HL-60 (cell line): ENCODE results near the gene RNF14.

Source experiments
- DNase-seq, 2 experiments: peaks; one replicate each; pipeline ENCODE4 v3.0.0-alpha.2; 2010 to 2020; ENCODE audit warnings: low read depth in 1 of 2, low spot score in 1 of 2
- H3K27ac ChIP-seq: fragments of 250-450 bp; sonication (Bioruptor Pico); replicated peaks from 2 replicates; pipeline ENCODE4 v1.5.1; 2020; ENCODE audit warnings: mild to moderate bottlenecking, moderate library complexity
- H3K27me3 ChIP-seq: fragments of 250-450 bp; sonication (Bioruptor Pico); 2 replicates; pipeline ENCODE4 v1.5.1; 2021; ENCODE audit warnings: mild to moderate bottlenecking, moderate library complexity; ENCODE audit not compliant: insufficient read depth, poor library complexity, severe bottlenecking
- H3K4me3 ChIP-seq: replicated peaks from 2 replicates; pipeline ENCODE4 v1.5.1; 2011; ENCODE audit warnings: mild to moderate bottlenecking, control low read depth, low read length; ENCODE audit not compliant: insufficient read depth
- GABPA ChIP-seq: IDR thresholded peaks from 2 replicates; pipeline ENCODE4 v1.6.1; 2012; ENCODE audit warnings: low read depth
- POLR2AphosphoS5 ChIP-seq: IDR thresholded peaks from 2 replicates; pipeline ENCODE4 v1.6.1; 2012; ENCODE audit warnings: low read depth
- REST ChIP-seq: IDR thresholded peaks from 2 replicates; pipeline ENCODE4 v1.6.1; 2012; ENCODE audit warnings: low read depth; ENCODE audit not compliant: insufficient replicate concordance
- SPI1 ChIP-seq: IDR thresholded peaks from 2 replicates; pipeline ENCODE4 v1.6.1; 2012; ENCODE audit warnings: low read depth, mild to moderate bottlenecking, borderline replicate concordance
- TF ChIP-seq, protein P1 (sequence below): IDR thresholded peaks from one replicate; pipeline ENCODE4 v1.5.1; 2011; ENCODE audit warnings: low read length, control low read depth, inconsistent platforms; ENCODE audit not compliant: insufficient read depth

Gene RNF14

DNA sequence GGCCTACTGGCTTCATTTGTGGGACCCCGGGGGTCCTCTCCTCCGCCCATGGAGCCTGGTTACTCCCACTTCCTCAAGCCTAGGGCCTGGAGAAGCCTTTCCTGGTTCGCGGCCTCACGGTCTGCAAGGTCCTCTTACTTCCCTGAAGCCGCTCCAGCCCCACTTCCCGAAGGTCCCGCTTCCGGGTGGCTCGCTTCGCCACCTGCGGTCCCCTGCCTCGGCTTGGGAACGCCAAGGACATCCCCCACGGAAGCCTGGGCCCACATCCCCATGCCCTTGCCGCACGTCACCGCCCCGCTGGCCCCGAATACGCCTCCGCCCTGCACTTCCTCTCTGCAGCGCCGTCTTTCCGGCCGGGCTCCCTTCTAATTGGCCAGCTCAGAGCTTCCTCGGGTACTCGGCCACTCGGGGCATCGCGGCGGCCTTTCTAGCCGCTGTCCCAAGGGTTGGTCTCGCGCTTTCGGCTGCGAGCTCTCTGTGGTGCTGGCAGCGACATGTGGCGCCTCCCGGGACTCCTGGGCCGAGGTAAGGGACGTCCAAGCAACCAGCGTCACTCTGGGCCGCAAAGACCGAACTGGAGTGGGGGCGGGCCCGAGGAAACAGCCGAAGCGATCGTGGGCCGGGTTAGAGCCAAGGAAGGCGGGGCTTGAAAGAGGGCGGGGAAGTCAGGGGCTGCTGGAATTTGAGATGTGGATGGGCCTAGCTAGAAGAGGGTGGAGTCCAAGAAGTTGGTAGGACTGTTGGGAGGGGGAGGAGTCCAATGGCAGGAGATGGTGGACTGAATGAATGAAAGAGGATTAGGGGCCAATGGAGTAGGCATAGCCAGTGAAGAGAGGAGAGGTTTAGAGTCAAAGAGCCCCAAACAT lies 45.2 kb upstream of the RNF14 start, which contains the start of gene DELE1:
TSS of gene DELE1 (plus strand) at position 424 of the 866 bp plus-strand sequence. CDS start at position 495, 71 bp downstream.
- TF ChIP-seq, protein P1, sequence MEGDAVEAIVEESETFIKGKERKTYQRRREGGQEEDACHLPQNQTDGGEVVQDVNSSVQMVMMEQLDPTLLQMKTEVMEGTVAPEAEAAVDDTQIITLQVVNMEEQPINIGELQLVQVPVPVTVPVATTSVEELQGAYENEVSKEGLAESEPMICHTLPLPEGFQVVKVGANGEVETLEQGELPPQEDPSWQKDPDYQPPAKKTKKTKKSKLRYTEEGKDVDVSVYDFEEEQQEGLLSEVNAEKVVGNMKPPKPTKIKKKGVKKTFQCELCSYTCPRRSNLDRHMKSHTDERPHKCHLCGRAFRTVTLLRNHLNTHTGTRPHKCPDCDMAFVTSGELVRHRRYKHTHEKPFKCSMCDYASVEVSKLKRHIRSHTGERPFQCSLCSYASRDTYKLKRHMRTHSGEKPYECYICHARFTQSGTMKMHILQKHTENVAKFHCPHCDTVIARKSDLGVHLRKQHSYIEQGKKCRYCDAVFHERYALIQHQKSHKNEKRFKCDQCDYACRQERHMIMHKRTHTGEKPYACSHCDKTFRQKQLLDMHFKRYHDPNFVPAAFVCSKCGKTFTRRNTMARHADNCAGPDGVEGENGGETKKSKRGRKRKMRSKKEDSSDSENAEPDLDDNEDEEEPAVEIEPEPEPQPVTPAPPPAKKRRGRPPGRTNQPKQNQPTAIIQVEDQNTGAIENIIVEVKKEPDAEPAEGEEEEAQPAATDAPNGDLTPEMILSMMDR = no peak
- TF ChIP-seq SPI1 (peak; percentile 97), REST (no peak), POLR2AphosphoS5 (peak; percentile 89), GABPA (peak; percentile 85)
- Histone ChIP-seq H3K27me3 (no peaks in the 10 kb centered on the region), H3K27ac (peak within 1 kb of the TSS; percentile 91), H3K4me3 (peak within 1 kb of the TSS; percentile 67)
- DNase-seq = peak; percentile 92 to 95

DNA sequence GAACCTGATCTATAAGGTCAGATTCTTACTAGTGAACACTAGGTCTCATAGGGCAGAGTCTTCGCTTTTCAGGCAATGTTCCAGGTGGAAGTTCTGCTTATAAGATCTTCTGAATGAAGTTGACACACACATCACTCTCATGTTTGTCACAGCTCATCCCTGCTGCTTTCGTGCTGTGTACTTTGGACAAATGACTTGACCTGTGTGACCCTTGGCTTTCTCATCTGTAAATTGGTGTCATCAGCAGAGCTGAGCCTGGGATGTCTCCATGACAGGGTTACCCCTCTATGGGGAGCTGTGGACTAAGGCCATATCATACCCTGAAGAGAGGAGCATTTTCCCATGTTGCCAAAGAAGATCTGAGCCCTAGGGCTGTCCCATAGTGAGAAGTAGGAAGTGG lies 42.5 kb upstream of the RNF14 start:
- DNase-seq = no peak
- Histone ChIP-seq H3K27ac (no peak overlapping the region), H3K4me3 (no peak overlapping the region), H3K27me3 (no peaks in the 10 kb centered on the region)
- TF ChIP-seq GABPA = no peak
- TF ChIP-seq SPI1 = no peak
- TF ChIP-seq, protein P1 = no peak
- no peak for TF ChIP-seq POLR2AphosphoS5
- no peak for TF ChIP-seq REST

DNA sequence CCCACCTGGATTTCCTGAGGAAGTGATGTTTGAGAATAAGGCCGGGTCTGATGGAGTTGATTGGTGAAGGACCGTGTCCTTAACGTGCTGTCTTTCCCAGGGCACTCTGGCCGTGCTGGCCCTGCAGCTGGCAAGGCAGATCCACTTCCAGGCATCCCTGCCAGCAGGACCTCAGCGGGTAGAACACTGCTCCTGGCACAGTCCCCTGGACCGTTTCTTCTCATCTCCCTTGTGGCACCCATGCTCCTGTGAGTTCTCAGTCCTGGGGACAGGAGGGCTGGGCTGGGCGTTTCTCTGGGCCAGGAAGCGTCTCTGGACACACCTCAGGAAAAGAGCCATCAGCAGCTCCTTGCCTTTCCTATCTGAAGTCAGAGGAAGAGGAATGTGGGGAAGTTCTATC lies 40.9 kb upstream of the RNF14 start:
- no peaks in the 10 kb centered on the region for H3K27me3 ChIP-seq
- DNase-seq = no peak
- H3K27ac ChIP-seq = no peak overlapping the region
- no peak overlapping the region for H3K4me3 ChIP-seq
- TF ChIP-seq, protein P1 = no peak
- TF ChIP-seq SPI1 = 0 out of 2 replicates have a peak, but pooled peaks have one; percentile 0
